HL-60 (cell line): ENCODE results near the gene FLAD1.
"Not testable (repeated sequence)": the region's sequence is repeated elsewhere in the genome, so short reads cannot be mapped to it uniquely, and the experiment has no call there.

Experiments
- DNase-seq, 2 experiments: peaks; one replicate each; pipeline ENCODE4 v3.0.0-alpha.2; 2010 to 2020; ENCODE audit warnings: low read depth in 1 of 2, low spot score in 1 of 2
- H3K27ac ChIP-seq: fragments of 250-450 bp; sonication (Bioruptor Pico); replicated peaks from 2 replicates; pipeline ENCODE4 v1.5.1; 2020; ENCODE audit warnings: mild to moderate bottlenecking, moderate library complexity
- H3K27me3 ChIP-seq: fragments of 250-450 bp; sonication (Bioruptor Pico); 2 replicates; pipeline ENCODE4 v1.5.1; 2021; ENCODE audit warnings: mild to moderate bottlenecking, moderate library complexity; ENCODE audit not compliant: insufficient read depth, poor library complexity, severe bottlenecking
- H3K4me3 ChIP-seq: replicated peaks from 2 replicates; pipeline ENCODE4 v1.5.1; 2011; ENCODE audit warnings: mild to moderate bottlenecking, control low read depth, low read length; ENCODE audit not compliant: insufficient read depth
- GABPA ChIP-seq: IDR thresholded peaks from 2 replicates; pipeline ENCODE4 v1.6.1; 2012; ENCODE audit warnings: low read depth
- POLR2AphosphoS5 ChIP-seq: IDR thresholded peaks from 2 replicates; pipeline ENCODE4 v1.6.1; 2012; ENCODE audit warnings: low read depth
- SPI1 ChIP-seq: IDR thresholded peaks from 2 replicates; pipeline ENCODE4 v1.6.1; 2012; ENCODE audit warnings: low read depth, mild to moderate bottlenecking, borderline replicate concordance
- TF ChIP-seq, protein P1 (sequence below): IDR thresholded peaks from 2 replicates; pipeline ENCODE4 v1.6.1; 2012; ENCODE audit warnings: low read depth; ENCODE audit not compliant: insufficient replicate concordance
- TF ChIP-seq, protein P2 (sequence below): IDR thresholded peaks from one replicate; pipeline ENCODE4 v1.5.1; 2011; ENCODE audit warnings: low read length, control low read depth, inconsistent platforms; ENCODE audit not compliant: insufficient read depth

FLAD1 gene

DNA sequence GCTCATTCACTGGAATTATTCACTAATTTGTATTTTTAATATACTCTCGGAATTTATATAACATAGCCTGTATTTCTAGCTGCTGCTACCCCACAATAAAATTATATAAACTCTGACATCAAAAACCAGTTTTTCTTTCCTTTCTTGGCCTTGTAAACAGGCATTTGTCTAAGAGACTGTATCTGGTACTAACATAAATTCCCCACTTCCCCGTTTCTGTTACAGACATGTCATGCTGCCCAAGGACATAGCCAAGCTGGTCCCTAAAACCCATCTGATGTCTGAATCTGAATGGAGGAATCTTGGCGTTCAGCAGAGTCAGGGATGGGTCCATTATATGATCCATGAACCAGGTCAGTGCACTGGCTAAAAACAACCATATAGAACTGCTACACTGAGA, 5.4 kb upstream of the FLAD1 start:
- not testable (repeated sequence) for DNase-seq, H3K4me3 ChIP-seq, H3K27ac ChIP-seq, H3K27me3 ChIP-seq
- TF ChIP-seq SPI1, result peak; percentile 49; the same call in 1 of the 2 replicates

DNA sequence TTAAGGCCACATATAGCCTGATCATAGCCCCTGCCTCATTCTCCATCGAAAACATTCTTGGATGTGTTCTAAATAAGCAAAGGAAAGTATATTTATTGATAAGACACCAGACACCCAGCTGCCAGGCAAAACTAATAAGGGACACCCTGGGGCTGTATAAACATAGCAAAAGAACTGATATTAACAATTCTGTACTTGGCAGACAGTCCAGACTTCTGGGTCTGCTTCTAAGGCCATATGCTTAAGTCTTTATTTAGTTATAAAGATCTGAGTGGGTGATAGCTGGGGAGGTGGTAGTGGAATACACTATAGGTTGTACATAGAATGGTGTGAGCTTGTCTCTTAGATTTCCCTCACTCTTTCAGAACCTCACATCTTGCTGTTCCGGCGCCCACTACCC, 4.8 kb upstream of the FLAD1 start:
- no peak overlapping the region for H3K27ac ChIP-seq
- TF ChIP-seq POLR2AphosphoS5 (no peak), SPI1 (no peak), GABPA (no peak)
- TF ChIP-seq, protein P1, sequence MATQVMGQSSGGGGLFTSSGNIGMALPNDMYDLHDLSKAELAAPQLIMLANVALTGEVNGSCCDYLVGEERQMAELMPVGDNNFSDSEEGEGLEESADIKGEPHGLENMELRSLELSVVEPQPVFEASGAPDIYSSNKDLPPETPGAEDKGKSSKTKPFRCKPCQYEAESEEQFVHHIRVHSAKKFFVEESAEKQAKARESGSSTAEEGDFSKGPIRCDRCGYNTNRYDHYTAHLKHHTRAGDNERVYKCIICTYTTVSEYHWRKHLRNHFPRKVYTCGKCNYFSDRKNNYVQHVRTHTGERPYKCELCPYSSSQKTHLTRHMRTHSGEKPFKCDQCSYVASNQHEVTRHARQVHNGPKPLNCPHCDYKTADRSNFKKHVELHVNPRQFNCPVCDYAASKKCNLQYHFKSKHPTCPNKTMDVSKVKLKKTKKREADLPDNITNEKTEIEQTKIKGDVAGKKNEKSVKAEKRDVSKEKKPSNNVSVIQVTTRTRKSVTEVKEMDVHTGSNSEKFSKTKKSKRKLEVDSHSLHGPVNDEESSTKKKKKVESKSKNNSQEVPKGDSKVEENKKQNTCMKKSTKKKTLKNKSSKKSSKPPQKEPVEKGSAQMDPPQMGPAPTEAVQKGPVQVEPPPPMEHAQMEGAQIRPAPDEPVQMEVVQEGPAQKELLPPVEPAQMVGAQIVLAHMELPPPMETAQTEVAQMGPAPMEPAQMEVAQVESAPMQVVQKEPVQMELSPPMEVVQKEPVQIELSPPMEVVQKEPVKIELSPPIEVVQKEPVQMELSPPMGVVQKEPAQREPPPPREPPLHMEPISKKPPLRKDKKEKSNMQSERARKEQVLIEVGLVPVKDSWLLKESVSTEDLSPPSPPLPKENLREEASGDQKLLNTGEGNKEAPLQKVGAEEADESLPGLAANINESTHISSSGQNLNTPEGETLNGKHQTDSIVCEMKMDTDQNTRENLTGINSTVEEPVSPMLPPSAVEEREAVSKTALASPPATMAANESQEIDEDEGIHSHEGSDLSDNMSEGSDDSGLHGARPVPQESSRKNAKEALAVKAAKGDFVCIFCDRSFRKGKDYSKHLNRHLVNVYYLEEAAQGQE, result no peak
- TF ChIP-seq, protein P2, sequence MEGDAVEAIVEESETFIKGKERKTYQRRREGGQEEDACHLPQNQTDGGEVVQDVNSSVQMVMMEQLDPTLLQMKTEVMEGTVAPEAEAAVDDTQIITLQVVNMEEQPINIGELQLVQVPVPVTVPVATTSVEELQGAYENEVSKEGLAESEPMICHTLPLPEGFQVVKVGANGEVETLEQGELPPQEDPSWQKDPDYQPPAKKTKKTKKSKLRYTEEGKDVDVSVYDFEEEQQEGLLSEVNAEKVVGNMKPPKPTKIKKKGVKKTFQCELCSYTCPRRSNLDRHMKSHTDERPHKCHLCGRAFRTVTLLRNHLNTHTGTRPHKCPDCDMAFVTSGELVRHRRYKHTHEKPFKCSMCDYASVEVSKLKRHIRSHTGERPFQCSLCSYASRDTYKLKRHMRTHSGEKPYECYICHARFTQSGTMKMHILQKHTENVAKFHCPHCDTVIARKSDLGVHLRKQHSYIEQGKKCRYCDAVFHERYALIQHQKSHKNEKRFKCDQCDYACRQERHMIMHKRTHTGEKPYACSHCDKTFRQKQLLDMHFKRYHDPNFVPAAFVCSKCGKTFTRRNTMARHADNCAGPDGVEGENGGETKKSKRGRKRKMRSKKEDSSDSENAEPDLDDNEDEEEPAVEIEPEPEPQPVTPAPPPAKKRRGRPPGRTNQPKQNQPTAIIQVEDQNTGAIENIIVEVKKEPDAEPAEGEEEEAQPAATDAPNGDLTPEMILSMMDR, result no peak

DNA sequence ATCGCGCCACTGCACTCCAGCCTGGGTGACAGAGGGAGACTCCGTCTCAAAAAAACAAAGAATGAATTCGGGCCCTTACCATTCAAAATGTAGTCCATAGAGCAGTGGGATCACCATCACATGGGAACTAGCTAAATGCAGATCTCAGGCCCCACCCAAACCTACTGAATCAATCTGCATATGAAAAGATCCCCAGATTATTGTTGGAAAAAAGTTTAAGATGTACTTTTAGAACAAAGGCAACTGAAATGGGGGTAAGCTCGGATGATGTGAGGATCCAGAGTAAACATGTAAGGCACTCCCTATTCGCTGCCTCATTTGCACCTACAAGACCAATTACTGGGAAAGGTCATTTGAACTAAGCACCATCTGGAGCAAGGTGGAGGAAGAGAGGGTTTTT, 803 bp upstream of the FLAD1 start:
- TF ChIP-seq POLR2AphosphoS5, result no peak
- TF ChIP-seq, protein P1, result no peak
- TF ChIP-seq SPI1, result no peak
- TF ChIP-seq GABPA, result no peak
- TF ChIP-seq, protein P2, result no peak
- Histone ChIP-seq H3K27ac (peak overlapping the region; percentile 69), H3K27me3 (no peaks in the 10 kb centered on the region), H3K4me3 (peak overlapping the region; percentile 83)
- no peak for DNase-seq

More for the DNA sequence above, 4.8 kb upstream of the FLAD1 start:
- no peak for DNase-seq
- Histone ChIP-seq H3K27me3 (no peaks in the 10 kb centered on the region), H3K4me3 (no peak overlapping the region)

DNA sequence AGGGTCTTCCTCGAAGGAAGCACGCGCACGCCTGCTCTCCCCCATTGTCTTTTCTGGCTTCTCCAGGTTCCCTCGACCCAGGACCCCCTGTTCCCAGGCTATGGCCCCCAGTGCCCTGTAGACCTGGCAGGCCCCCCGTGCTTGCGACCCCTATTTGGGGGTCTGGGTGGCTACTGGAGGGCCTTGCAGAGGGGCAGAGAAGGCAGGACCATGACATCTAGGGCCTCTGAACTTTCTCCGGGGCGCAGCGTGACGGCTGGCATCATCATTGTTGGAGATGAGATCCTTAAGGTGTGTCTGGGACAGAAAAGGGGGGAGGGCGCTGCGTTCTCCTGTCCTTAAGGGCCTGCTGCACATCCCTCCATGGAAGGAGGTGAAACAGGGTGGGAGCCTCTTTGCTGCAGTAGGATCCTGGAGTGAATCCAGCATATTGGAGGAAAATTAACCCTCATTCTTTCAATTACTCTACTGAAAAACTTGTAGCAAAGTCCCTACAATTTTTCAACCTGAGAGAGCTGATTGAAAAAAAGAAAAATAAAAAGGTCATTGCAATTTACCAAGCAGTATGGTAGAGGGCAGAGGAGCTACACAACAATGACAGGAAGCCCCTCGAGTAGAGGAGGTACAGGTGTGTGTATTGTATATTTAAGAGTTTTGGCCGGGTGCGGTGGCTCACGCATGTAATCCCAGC, 777 bp downstream of the FLAD1 start:
- TF ChIP-seq POLR2AphosphoS5 (no peak), GABPA (no peak)
- TF ChIP-seq, protein P2, result no peak
- TF ChIP-seq, protein P1, result no peak
- no peak for DNase-seq
- H3K27ac ChIP-seq, result peak overlapping the region; percentile 66

DNA sequence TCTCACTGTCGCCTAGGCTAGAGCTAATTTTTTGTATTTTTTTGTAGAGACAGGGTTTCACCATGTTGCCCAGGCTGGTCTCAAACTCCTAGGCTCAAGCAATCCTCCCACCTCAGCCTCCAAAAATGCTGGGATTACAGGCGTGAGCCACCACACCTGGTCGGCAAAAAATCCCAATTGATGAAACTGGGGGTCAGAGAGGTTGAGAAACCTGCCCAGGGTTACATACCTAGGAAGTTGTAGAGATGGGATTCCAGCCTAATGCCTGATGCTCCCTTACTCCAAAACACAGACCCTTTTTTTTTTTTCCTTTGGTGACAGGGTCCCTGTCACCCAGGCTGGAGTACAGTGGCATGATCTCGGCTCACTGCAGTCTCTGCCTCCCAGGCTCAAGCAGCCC, 3.6 kb downstream of the FLAD1 start:
- H3K27ac ChIP-seq, H3K27me3 ChIP-seq, H3K4me3 ChIP-seq, DNase-seq: not testable (repeated sequence)

More for the DNA sequence above, 777 bp downstream of the FLAD1 start:
- Histone ChIP-seq H3K27me3 (no peaks in the 10 kb centered on the region), H3K4me3 (peak overlapping the region; percentile 83)
